ENCODE measurements around the gene SCRN2.

SCRN2 gene

DNA sequence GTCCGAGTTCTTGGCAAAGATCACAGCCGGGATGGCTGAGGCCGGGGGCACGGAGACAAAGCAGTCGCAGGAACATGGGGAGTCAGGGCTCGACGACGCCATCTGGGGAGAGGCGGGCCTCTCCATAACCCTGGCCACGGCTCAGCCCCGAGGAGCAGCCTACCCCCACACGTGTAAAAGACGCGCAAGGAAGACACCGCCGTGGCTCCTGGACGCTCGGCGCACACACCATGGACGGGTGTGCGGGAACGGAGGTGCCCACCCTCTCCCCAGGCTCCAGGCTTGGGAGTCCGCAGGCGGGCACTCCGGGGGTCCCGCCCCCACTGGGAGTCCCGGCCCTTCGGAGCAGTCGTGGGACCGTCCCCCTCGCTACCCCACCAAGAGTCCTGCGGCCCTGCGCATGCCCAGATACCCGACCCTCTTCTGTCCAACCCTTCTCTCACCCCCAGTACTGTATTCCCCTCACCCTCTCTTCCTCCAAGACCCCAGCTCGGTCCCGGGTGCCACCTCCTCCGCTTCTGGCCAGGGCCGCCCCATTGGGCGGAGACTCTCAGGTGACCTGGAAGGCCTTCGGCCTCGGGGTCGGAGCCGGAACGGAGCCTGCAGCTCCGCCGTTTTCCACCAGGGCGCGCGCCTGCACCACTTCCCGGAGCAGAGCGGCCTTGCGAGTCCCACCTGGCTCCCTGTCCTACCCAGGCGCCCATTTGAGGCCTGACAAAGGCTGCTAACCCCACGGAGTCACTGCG lies at the start of gene SCRN2:
Gene SCRN2, minus strand, starts transcription at position 532 of the 746 bp plus-strand sequence. Its CDS starts 430 bp downstream, at position 102.
- DNase-seq, result peak; percentile 87

DNA sequence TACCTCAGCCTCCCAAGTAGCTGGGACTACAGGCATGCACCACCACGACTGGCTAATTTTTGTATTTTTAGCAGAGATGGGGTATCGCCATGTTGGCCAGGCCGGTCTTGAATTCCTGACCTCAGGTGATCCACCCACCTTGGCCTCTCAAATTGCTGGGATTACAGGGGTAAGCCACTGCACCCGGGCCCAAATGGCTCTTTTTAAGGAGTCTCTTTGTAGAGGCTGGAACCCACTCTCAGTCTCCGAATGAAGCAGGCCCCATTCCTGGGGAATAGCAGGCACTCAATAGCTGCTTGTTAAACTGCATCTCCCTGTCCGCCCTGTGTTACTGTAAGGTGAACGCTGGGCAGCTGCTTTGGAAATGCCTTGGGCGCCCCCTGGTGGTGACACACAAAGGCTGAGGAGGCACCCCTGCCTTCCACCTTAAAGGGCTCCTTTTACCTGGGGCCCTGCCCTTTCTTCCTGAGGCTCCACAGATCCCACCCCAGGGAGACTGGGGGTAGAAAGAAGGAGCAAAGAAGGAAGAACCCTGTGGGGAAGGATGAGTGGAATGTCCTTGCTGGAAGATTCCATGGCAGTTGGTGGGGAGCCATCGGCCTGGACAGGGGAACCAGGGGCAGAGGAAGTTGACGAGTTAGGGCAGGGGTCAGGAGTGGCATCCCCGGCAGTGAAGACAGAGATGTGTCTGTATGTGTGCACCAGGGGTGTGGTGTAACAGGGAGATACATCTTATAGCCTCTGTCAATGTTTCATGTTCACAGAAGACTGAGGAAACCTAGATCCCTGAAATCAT lies 48.9 kb upstream of the SCRN2 start:
- DNase-seq, result peak; percentile 80

DNA sequence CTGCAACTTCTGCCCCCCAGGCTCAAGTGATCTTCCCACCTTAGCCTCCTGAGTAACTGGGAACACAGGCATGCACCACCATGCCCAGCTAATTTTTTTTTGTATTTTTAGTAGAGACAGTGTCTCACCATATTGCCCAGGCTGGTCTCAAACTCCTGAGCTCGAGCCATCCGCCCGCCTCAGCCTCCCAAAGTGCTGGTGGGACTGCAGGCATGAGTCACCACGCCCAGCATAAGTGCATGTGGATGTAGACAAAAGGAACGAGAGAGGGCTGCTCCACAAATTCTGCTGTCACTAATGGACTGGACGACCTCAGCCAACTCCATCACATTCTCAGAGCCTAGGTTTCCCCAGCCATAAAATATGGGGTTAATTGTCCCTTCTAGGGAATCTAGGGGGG lies 47.2 kb upstream of the SCRN2 start:
- DNase-seq, result no peak

DNA sequence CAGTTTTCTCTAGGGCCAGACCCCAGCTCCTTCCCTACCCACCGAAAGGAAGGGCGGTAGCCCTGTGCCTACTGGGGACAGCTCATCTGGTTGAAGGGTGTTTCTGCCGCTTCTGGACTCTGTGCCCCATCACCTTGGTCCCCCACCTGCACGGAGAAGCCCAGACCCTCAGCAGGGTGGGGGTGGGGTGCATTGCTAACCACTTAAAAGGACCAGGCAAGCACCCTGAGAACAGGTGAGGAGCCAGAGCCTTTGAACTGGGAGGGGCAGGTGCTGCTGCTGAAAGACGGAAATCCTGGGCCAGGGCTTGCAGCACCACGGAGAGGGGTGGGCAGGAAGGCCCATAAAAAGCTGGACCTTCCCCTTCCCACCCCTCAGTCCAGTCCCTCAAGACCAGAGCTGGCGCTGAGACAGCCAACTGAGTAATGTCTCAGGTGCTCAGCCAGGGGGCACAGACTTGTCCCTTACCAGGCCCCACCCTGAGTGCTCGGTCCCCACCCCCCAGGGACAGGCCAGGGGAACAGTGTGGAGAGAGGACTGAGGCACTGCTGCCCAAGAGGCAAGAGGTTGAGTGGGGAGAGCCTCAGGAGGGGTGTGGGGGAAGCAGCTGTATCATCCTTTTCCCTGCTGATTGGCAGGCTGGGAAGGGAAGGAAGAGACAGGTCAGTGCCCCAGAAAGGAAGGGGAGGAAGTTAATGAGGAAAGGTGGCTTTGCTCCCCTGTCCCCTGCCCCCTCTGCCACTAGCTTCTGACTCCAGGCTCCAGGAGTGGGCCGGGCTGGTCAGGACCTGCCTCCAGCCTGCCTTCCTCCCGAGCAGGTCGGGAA lies 44.0 kb upstream of the SCRN2 start:
- no peak for DNase-seq

DNA sequence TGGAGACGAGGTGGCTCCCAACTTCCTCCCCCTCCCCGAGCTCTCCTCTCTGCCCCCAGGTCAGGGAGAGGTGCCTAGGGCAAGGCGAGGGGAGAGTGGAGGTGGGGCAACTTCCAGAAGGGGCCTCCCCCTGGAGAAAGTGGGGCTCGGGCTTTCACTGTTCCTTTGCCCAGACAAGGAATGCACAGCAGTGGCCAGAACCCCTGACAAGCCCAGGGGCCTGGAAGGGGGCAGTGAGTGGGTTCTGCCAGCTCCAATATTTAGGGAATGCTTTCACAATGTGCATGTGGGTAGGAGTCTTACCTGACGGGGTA lies 43.3 kb upstream of the SCRN2 start:
- DNase-seq, result no peak

DNA sequence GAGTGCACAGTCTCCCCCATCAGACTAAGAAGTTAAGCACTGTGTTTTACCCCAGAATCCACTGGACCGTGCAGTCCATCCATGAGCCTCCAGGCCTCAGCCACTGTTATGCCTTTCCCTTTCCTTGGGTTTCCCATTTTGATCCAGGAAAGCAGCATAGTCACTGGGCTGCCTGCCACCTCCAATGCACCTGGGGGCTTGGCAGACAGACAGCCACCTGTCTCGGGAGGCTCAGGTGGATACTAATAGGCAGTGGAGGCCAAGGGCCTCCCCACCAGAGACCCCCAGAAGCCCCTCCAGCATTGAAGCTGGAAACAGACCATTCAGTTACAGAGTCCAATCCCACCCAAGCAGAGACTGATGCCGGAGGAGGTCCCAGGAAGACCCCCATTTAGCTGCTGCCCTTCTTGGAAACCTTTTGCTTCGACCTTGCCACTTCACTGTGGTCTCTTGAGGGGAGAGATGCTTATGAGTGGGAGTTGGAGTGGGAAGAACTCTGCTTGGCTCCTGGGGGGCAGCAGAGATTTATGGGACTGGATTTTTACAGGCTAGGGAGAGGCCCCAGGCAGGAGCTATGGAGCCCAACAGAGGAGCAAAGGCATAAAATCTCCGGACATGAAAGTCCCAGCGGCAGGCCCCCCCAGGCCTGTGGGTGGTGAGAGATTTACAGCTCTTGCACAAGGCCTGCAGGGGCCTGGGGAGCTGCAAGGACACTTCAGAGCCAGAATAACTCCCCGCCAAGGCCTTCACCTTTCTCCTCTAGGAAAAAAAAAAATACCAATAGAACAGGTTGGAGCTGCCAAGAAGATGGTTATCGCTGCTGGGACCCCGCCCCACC lies 42.7 kb upstream of the SCRN2 start:
- no peak for DNase-seq

DNA sequence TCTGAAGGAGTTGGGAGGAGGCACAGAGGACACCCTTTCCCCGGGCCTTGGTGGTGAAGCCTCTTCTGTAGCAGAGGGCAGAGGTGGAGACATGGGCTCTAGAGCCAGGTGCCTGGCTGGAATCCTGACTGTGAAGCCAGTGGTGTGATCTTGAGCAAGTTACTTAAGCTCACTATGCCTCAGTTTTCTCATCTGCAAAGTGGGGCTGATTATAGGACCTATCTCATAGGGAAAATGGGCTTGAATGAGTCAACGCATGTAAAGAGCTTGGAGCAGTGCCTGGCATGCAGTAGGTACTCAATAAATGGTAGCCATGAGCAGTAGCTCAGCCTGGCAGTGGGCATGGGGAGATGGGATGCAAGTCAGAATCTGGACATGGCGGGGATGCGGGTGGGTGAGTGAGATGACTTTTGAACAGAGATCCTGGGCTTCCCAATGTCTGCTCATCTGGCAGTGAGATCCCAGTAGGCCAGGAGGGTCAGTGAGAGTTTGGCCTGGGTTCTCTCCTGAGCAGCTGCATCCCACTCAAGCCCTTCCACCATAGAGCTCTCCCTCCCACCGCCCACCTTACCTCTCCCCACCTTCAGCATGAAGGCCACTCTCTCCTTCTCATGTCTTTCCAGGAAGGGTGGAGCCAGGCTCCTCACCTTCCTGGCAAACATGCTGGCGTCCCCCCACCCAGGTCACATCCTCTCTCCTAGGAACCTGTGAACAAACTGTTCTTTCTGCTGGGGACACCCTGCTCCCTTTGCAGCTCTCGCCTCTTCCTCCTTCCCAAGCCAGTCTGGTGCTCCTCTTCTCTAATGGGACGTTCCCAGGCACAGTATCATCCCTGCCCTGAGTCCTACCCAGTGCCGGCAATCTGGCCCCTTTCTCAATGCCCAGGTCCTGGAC lies 41.9 kb upstream of the SCRN2 start:
- DNase-seq, result no peak

DNA sequence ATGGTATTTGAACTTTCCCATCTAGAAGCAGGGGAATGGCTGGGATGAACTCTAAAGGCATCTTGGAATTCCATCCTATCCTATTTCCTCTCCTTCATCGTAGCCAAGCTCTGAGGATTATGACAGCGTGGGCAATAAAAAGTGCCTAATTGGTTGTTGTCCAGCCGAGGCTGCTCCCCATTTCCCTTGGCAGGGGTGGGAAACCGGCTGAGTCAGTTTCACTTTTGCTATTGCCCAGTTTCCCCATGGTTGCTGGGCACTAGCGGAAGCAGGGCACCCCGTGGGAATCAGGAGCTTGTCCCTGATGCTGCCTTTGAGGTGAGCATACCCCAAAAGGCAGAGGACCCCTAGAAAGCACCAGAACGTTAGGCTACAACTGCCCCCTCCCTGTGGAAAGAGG lies 41.2 kb upstream of the SCRN2 start:
- DNase-seq, result no peak

DNA sequence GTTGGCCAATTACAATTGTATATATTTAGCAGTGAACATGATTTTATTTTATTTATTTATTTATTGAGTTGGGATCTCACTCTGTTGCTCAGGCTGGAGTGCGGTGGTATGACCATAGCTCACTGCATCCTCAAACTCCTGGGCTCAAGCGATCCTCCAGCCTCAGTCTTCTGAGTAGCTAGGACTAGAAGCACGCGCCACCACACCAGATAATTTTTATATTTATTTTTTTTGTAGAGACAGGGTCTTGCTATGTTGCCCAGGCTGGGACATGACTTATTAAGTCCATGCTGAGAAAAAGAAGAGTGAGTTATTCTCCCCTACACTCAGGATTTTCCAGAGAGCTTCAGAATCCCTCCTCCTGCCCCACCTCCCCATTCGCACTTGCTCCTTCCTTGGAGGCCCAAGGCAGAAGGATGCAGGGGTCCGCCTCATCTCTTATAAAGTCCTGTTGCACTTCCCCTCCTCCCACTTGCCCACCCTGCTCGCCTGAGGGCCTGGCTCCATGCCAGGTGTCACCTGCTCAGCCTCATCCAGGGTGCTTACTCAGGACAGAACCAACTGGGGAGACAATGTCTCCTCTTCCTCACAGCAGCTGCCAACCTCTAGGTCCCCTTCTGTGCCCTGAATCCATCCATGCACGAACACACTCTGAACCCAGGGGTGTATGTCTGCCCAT lies 38.8 kb upstream of the SCRN2 start:
- DNase-seq, result no peak

DNA sequence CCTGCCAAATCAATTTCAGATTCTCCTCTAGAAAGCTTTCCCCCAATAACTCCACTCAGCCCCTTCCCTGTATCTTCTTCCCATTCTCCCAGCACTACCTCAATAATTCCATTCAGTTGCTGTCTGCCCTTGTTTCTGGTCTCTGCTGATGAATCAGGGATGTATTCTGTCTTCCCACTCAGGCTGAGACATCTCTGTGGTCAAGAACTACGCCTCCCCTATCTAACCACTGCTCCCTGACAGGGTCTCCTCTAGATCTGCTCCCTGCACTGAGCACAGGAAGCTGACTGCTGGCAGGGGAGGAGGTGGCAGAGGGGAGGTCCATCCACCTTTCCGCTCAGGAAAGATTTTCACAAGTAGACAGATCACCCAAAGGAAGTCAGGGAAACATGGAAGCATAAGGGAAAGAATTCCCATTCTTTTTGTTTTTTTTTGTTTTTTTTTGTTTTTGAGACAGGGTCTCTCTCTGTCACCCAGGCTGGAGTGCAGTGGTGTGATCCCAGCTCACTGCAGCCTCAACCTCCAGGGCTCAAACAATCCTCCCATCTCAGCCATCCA lies 38.0 kb upstream of the SCRN2 start:
- DNase-seq, result no peak

DNA sequence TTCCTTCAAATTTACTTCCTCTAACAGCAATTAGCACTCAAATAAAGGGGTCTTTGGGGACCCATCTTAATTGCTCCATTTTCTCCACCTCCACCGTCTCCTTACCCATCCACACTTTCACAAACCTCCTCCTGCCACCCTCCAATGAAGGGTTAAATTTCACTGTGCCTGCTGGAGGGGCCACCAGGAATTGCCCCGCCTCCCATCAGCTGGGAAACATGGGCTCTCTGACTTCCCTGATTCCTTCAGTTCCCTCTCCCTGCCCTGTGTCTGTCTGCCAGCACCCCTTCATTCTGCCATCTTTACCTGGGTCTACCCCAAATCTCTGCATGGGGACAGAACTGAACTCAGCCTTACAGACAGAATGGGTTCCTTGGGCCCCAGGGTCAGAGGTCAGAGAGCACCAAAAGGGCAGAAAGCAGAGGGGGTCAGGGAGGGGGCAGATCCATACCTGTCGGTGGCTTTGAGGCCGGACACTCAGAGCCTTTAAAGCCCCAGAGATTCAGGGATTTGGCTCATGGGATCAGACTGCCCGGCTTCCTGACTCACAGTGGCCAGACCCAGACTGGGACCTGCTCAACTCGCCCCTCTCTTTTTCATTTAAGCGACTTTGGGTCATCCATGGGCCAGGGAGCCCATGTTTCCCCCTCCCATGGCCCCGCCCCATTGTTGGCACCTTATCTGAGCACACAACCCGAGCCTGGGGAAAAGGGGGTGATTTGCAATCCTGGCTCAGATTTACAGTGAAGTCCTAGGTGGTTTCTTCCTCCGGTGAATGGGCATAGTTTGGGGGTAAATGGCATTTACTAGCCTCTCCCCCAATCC lies 37.3 kb upstream of the SCRN2 start:
- DNase-seq, result no peak

DNA sequence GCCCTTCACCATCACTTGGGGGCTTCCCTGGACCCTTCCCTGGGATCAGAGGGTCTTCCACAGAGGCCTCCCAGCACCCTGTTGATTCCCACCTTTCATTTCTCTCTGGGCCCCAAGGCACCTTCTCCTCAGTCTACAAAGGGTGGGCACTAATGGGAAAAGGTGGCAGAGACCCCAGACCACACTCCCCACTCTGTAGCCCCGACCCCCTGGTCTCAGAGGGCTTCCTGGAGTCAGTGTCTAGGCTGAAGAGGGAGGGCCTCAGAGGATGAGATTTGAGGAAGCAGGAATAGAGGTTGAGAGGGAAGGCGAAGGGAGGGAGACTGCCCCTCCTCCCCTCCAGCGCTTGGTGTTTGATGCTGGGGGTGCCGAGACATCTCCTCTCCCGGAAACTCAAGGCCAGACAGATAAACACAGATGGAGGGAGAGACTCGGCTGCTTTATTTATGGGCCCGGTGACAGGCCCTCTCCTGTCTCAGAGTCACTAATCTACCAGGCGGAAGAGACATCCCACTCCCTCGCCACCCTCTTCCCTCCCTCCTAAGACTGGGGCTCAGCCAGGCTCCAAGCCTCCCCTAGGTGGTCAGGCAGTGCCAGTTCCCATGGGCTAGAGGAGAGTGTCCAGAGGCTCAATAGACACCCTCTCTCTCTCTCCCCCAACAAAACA lies 36.4 kb upstream of the SCRN2 start:
- DNase-seq, result no peak

DNA sequence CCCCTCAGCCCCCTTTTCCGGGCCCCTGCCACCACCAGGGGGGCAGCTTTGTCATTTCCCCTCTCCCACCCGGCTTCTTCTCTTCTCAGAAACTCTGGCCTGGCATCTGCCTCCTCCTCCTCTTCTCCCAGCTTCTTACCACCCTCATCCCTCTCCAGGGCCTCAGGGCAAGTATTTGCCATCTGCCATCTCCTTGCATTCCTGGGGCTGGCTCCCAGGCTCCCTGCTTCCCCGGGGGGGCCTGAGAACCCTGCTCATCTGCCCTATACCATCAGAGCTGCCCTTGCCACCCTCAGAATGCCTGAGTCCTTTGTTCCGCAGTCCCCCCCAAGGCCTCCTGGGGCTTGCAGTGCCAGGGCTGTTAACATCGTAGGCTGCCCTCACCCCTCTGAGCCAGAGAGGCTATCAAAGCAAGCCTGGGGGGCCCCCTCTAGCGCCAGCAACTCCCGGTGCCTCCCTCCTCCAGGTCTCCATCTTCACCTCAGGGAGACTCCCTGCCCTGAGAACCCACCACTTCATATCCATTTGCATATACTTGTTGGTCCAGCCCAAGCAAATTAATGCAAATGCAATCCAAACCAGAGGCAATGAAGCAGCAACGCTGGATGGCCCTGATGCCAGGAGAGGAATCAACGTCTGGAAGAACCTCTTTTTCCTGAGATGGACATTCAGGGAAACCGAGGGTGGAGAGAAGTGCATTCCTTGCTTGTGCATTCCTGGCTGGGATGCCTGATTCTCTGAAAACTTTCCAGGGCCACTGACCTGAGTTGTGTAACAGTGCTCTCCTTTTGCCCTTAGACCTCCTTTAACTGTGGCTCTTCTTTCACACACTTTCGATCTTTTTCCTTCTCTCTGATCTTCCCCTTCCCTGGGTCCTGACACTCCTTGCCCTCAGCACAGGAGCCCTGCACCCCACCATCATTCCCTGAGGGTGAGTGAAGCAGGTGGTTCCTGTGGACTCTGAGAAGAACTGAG lies 34.2 kb upstream of the SCRN2 start:
- DNase-seq, result no peak

DNA sequence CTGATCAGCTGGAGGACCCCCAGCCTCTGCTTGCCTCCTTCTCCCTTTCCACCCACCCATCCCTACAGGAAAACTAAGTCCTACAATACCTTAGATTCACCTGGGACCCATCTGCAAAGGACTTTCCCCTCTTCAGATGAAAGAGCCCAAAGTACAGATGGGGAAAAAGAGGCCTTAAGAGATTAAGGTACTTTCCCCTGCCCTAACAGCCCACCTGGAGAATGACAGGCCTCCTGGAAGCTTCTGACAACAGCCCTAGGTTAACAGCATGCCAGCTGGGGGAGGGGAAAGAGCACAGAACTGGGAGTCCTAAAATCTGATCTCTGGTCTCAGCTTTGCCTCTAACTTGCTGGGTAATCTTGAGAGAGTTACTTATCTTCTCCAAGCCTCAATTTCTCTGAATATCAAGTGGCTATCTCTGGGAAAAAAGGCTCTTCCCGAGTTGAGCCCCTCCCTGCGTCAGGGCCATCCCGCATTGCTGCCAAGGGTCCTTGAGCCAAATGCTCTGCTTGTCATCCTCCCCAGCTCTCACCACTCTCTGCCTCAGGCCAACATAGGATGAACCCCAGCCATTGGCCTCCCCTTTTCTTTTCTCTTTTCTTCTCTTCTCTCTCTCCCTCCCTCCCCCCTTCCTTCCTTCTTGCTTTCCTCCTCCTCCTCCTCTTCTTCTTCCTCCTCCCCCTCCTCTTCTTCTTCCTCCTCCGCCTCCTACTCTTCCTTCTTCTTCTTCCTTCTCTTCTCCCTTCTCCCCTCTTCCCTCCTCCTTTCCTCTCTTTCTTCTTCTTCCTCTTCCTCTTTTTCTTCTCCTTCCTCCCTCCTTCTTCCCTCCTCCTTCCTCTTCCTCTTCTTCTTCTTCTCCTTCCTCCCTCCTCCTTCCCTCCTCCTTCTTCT lies 32.4 kb upstream of the SCRN2 start:
- DNase-seq, result no peak

DNA sequence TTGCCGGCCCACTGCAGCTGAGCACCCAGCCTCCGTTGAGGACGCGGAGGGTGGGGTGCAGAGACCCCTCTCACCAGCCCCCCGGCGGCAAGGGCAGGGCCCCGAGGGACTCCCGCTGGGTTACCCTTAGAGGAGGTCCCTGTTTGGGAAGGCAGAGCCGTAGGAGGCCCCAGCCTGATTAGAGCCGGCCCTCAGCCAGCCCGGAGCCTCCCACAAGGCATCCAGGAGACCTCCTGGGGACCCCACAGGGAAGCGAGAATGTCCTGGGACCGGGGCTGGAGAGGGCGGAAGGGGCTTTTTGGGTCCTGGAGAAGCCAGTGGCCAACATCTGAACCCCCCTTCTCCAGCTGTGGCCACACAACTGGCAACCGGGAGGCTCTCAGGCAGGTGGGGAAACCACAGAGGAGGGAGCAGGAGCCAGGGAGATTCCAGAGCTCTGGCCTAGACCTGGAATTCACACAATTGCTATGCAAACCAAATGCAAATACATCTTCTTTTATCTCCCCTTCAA lies 31.6 kb upstream of the SCRN2 start:
- DNase-seq, result no peak

DNA sequence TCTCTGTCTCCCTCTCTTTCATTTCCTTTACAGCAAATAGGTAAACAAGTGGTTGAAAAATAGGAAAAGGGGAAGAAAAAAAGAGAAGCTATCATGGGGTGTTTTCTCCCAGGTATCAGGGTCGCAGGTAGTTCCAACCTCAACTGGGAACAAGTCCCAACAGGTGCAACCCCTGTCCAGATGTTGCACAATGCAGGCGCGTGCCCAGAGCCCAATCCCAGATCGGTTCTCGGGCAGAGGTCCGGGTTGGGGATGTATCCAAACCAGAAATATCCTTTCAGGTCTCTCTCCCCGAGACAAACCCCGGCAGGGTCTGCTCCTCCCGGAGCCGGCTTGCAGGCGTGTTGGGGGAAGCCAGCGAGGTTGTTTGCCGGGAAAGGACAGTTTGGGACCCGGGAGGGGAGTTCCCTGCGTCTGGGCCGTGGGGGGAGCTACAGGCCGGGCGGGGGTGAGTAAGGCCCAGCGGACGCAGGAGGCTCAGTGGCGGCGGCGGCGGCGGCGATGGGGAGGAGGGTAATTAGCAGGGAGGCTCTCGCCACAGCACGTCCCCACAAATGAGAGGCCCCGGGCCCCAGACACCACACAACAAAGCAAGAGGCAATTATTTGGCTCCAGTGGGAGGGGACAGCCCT lies 31.1 kb upstream of the SCRN2 start:
- DNase-seq, result no peak

All from NCI-H345 (cell line).